Measurements from ENCODE around the gene SERPINA9.

DNA sequence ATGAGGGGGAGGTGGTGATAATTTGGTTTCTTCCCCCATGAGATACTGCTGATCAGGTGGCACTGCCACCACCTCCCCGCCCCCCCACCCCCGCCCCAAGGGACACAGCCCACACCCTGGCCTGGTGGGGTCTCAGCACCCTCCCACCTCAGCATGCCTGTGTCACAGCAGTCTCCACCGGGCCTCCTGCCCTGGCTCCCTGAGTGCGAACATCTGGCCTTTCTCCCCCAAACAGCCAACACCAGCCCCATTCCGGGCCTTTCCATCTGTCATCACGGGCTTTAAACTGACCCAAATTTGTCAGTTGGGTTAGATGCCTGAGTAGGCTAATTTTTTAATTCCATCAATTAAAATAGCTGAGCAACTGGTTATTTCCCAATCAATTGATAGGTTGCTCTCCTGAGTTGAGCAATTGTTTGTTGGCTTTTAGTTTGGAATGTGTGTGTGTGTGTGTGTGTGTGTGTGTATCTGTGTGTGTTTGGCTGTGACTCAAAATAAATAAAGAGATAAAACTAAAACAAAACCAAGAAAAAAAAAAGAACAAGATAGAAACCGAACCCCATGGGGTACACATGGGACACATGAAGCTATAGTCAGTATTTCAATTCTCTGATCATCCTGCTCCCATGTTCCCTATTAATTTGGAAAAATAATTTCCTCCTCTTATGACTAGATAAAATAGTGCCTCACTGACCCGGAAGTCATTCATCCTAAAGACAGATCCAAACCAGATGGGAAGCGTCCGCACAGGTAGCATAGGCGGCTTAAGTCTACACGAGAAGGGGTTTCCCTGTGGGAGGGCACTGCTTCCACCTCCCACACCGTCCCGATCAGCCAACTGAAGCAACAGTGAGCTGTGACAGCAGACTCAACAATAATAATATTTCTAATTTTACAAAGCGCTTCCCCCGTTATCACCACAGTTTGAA, 25.9 kb upstream of the SERPINA9 start:
- TF ChIP-seq, protein P1, sequence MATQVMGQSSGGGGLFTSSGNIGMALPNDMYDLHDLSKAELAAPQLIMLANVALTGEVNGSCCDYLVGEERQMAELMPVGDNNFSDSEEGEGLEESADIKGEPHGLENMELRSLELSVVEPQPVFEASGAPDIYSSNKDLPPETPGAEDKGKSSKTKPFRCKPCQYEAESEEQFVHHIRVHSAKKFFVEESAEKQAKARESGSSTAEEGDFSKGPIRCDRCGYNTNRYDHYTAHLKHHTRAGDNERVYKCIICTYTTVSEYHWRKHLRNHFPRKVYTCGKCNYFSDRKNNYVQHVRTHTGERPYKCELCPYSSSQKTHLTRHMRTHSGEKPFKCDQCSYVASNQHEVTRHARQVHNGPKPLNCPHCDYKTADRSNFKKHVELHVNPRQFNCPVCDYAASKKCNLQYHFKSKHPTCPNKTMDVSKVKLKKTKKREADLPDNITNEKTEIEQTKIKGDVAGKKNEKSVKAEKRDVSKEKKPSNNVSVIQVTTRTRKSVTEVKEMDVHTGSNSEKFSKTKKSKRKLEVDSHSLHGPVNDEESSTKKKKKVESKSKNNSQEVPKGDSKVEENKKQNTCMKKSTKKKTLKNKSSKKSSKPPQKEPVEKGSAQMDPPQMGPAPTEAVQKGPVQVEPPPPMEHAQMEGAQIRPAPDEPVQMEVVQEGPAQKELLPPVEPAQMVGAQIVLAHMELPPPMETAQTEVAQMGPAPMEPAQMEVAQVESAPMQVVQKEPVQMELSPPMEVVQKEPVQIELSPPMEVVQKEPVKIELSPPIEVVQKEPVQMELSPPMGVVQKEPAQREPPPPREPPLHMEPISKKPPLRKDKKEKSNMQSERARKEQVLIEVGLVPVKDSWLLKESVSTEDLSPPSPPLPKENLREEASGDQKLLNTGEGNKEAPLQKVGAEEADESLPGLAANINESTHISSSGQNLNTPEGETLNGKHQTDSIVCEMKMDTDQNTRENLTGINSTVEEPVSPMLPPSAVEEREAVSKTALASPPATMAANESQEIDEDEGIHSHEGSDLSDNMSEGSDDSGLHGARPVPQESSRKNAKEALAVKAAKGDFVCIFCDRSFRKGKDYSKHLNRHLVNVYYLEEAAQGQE (tag by site-specific recombination; IDR thresholded peaks at IDR 0.05), result no peak
- TF ChIP-seq ZNF707 (tag by site-specific recombination; IDR thresholded peaks at IDR 0.05) (no peak), CTCF (tag by site-specific recombination; IDR thresholded peaks at IDR 0.05) (no peak), ZBTB17 (tag by site-specific recombination; IDR thresholded peaks at IDR 0.05) (no peak), ZNF610 (tag by site-specific recombination; IDR thresholded peaks at IDR 0.05; ENCODE audit: borderline replicate concordance) (no peak), ZNF174 (tag by site-specific recombination; IDR thresholded peaks at IDR 0.05) (no peak), ZNF184 (tag by site-specific recombination; IDR thresholded peaks at IDR 0.05) (no peak), ZNF670 (tag by site-specific recombination; IDR thresholded peaks at IDR 0.05; ENCODE audit: low read depth) (no peak), ZNF433 (tag by site-specific recombination; IDR thresholded peaks at IDR 0.05; ENCODE audit: low read depth) (no peak)
